ENCODE results near the gene ST8SIA4. TPM values are rescaled to one million over a fixed set of nuclear protein-coding genes. Genes with fewer than 3 reads are reported as not detected.
A peak's percentile ranks its signal among the peaks of the same experiment; 100 is the strongest.

ST8SIA4 gene
- total and polyA plus RNA-seq, 10 of the 15 experiments (the other 5 are each of a cell fraction or from before 2014, with no cell fraction given): 4.4 to 30.9 (median 19.5) TPM

GRCh38 chr5:100852988-100853449, 50.1 kb downstream of the ST8SIA4 start (continued):
- TF ChIP-seq IRF3 (IDR thresholded peaks at IDR 0.05) (no peak), LARP7 (IDR thresholded peaks at IDR 0.05) (no peak), RFX5 (IDR thresholded peaks at IDR 0.05; ENCODE audit: low read depth, low read length) (no peak), NFYB (IDR thresholded peaks at IDR 0.05; ENCODE audit: insufficient read depth, low read depth, low read length) (no peak), POU2F2 (IDR thresholded peaks at IDR 0.05; ENCODE audit: borderline replicate concordance, low read depth, low read length) (peak; percentile 18; the same call in 1 of the 3 replicates), SUZ12 (IDR thresholded peaks at IDR 0.05; ENCODE audit: unreplicated experiment) (no peak), IKZF2 (IDR thresholded peaks at IDR 0.05) (peak; percentile 95 to 96), NRF1 (conservative IDR thresholded peaks at IDR 0.05; ENCODE audit: low read depth, low read length) (no peak), MLLT1 (IDR thresholded peaks at IDR 0.05) (peak; percentile 76; the same call in 1 of the 2 replicates), NFIC (IDR thresholded peaks at IDR 0.05; ENCODE audit: low read depth, low read length) (peak; percentile 95), SIN3A (IDR thresholded peaks at IDR 0.05; ENCODE audit: low read depth, low read length) (no peak), JUND (IDR thresholded peaks at IDR 0.05; ENCODE audit: low read depth, low read length) (no peak), BRCA1 (IDR thresholded peaks at IDR 0.05; ENCODE audit: low read depth, low read length) (no peak), ZSCAN29 (IDR thresholded peaks at IDR 0.05) (no peak), GATAD2B (conservative IDR thresholded peaks at IDR 0.05; ENCODE audit: low read depth) (peak; percentile 57; the same call in 1 of the 2 replicates), RCOR1 (conservative IDR thresholded peaks at IDR 0.05; ENCODE audit: low read depth, low read length) (peak; percentile 94; the same call in 1 of the 2 replicates), NR2C2 (IDR thresholded peaks at IDR 0.05; ENCODE audit: borderline replicate concordance, control insufficient read depth, insufficient read length, low read depth) (no peak), IRF4 (IDR thresholded peaks at IDR 0.05; ENCODE audit: low read depth, low read length) (peak; percentile 84), GABPA (IDR thresholded peaks at IDR 0.05; ENCODE audit: low read depth) (peak; percentile 37; the same call in 1 of the 2 replicates), ZBTB33 (IDR thresholded peaks at IDR 0.05) (no peak), BHLHE40 (IDR thresholded peaks at IDR 0.05; ENCODE audit: borderline replicate concordance in 1 of 2, low read depth in 2 of 2, low read length in 1 of 2) (peak in 1 of 2 experiments; percentile 69; a peak in 2 of 4 replicates), EED (IDR thresholded peaks at IDR 0.05; ENCODE audit: low read depth) (peak; percentile 49; the same call in 1 of the 2 replicates), TCF3 (IDR thresholded peaks at IDR 0.05; ENCODE audit: borderline replicate concordance, insufficient read depth, low read depth, low read length) (no peak)
- TF ChIP-seq, protein P1, sequence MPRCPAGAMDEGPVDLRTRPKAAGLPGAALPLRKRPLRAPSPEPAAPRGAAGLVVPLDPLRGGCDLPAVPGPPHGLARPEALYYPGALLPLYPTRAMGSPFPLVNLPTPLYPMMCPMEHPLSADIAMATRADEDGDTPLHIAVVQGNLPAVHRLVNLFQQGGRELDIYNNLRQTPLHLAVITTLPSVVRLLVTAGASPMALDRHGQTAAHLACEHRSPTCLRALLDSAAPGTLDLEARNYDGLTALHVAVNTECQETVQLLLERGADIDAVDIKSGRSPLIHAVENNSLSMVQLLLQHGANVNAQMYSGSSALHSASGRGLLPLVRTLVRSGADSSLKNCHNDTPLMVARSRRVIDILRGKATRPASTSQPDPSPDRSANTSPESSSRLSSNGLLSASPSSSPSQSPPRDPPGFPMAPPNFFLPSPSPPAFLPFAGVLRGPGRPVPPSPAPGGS (IDR thresholded peaks at IDR 0.05; ENCODE audit: borderline replicate concordance, insufficient read depth, low read depth, low read length, poor library complexity, severe bottlenecking): peak; percentile 72
- TF ChIP-seq, protein P2, sequence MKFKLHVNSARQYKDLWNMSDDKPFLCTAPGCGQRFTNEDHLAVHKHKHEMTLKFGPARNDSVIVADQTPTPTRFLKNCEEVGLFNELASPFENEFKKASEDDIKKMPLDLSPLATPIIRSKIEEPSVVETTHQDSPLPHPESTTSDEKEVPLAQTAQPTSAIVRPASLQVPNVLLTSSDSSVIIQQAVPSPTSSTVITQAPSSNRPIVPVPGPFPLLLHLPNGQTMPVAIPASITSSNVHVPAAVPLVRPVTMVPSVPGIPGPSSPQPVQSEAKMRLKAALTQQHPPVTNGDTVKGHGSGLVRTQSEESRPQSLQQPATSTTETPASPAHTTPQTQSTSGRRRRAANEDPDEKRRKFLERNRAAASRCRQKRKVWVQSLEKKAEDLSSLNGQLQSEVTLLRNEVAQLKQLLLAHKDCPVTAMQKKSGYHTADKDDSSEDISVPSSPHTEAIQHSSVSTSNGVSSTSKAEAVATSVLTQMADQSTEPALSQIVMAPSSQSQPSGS (IDR thresholded peaks at IDR 0.05; ENCODE audit: low read length): peak; percentile 89

Data from GM12878 (cell line).